SHP77 (cell line): ENCODE measurements around the gene RGS10.
"Not testable (repeated sequence)": the region's sequence is repeated elsewhere in the genome, so short reads cannot be mapped to it uniquely, and the experiment has no call there.

Experiments used
- DNase-seq, 2 experiments: peaks; one replicate each; lab custom pipeline; 2025; lab: John Stamatoyannopoulos, UW

The RGS10 gene

DNA sequence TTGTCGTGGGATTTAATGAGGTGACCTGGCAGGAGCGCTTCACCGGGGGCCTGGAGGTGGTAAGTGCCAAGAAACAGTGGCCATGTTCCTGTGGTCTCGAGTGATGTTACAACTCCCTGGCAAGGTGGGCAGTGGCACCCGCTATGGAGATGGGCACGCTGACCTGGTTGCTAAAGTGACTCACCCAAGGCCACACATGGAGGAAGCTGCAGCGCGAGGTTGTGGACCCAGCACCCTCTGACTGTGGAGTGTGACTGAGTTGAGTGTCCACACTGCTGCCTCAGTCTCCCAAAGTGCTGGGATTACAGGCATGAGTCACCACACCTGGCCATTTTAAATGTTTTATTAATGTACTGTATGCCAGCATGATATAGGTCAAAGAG lies 73.2 kb downstream of the RGS10 start:
- no peak for DNase-seq

DNA sequence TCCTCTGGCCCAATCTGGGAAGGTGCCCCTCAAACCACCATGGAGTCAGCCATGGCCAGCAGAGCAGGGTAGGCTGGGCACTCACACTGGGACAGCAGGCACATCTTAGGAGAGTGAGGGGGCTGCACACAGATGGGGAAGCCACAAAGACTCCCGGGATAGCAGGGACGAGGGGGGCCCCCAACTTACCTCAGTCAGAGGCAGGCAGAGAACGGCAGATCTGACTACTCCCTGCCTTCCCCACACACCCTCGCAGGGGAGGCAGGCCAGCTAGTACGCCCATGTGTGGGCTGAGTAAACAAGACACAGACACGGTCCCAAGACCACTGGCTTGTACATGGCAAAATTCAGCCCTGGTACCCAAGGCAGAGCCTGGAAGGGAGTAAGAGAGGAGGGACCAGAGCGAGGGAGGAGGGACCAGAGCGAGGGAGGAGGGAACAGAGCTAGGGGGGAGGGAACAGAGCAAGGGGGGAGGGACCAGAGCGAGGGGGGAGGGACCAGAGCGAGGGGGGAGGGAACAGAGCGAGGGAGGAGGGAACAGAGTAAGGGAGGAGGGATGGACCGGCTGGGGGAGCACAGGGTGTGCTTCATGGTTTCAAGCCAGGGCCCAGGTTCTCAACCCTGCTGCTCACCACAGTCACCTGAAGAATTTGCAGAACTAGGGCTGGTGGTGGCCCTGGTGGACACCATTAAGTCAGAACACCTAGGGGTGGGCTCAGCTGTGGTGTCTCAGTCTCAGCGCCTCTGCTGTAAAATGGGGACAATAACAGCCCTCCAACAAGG lies 73.8 kb downstream of the RGS10 start:
- DNase-seq, result no peak

DNA sequence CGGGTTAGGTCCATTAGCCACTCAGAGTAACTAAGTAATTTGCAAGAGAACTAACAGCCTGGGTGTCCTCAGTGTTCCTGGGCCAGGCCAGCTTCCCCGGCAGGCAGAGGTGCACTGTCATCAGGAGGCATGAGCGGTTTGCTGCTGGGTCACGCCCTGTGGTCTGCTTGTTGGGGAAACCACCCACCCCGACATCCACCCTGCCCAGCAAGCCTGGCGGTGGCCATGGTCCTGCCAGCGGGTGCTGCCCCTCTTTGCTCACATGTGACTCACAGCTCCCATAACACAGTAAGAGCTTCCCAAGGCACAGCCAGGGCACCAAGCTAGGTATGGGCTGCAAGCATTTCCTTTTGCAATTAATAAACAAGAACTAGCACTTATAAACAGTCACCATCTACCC lies 75.9 kb downstream of the RGS10 start:
- no peak for DNase-seq

DNA sequence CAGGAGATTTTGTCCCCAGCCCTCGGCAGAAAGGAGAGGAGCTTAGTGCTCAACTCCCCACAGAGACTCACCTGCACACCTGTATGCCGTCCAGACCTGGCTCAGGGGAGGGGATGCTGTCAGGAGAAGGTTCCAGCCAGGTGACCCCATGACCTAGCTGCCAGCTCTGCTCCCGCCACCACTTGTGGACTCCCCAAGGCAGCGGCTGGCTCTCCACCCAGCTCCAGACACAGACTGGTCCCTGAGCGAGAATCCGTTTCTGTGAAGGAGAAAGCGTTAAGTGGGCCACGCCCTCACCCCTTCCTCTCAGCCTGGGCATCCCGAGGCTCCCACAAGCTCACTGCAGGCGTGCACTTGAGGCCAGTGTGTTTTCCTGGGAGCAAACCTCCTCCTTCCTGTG lies 76.4 kb downstream of the RGS10 start:
- no peak for DNase-seq

DNA sequence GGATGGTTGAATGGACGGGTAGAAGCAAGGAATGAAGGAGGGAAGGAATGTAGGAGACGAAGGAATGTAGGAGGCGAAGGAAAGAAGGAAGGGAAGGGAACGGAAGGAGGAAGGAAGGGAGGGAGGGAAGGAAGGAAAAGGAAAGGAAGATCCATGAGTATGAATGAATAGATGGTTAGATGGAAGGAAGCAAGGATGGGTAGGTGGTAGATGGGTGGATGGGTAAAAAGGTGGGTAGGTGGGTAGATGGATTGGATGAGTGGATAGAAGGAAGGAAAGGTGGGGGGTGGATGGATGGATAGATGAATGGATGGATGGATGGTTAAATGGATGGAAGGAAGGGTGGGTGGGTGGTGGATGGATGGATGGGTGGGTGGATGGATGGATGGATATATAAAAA lies 77.4 kb downstream of the RGS10 start:
- DNase-seq, result no peak

DNA sequence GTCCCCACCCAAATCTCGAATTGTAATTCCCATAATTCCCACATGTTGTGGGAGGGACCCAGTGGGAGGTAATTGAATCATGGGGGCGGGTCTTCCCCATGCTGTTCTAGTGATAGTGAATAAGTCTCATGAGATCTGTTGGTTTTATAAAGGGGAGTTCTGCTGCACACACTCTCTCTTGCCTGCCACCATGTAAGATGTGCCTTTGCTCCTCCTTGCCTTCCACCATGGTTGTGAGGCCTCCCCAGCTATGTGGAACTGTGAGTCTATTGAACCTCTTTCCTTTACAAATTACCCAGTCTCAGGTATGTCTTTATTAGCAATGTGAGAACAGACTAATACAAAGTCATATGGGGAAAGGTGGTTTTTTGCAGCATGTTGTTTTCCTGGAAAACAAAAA lies 79.3 kb downstream of the RGS10 start:
- DNase-seq, result not testable (repeated sequence)

DNA sequence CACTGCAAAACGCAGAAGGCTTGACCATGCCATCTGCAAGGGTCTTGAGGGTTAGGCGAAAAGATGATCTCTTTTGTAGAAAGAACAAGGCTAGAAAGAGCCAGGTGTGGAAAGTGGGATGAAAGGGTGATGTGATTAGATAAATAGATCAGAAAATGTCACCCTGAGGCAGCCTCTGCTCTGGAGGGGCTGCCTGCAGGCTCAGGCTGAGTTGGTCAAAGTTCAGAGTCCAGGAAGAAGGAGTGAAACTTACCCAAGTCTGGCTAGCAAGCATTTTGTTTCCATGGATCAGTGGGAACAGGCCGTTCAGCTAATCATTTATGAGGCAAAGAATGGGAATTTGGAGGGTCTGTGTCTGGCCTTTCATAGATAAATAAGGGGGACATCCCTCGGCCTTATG lies 79.7 kb downstream of the RGS10 start:
- DNase-seq, result no peak

DNA sequence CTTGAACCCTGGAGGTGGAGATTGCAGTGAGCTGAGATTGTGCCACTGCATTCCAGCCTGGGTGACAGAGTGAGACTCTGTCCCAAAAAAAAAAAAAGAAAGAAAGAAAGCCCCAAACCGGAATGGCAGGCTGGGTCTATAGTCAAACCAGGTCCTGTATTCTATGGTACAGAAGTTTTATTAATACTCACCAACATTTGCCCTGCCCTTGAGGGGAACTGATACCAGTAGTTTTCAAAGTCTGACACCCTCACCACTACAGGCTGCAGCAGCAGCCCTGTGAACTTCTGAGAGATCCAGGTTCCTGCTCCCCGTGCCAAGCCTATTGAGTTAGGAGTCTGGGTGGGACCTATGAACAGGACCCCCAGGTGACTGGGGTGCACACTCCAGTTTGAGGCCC lies 80.6 kb downstream of the RGS10 start:
- no peak for DNase-seq

DNA sequence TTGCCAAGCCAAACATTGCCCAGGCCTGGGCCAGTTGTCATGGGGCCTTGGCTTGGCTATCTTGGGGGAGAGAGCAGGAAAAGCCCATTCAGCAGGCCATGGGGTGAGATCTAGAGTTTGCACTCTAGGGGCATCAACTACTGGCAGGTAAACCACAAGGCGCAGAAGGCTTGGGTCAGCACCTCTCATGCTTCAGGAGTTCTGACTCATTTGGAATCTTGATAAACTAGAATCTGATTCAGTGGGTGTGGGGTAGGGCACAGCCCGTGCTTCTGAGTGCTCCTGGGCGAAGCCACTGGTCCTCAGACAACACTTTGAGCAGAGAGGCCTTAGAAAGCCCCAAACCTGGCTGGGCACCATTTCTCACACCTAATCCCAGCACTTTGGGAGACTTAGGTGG lies 81.1 kb downstream of the RGS10 start:
- DNase-seq, result no peak

DNA sequence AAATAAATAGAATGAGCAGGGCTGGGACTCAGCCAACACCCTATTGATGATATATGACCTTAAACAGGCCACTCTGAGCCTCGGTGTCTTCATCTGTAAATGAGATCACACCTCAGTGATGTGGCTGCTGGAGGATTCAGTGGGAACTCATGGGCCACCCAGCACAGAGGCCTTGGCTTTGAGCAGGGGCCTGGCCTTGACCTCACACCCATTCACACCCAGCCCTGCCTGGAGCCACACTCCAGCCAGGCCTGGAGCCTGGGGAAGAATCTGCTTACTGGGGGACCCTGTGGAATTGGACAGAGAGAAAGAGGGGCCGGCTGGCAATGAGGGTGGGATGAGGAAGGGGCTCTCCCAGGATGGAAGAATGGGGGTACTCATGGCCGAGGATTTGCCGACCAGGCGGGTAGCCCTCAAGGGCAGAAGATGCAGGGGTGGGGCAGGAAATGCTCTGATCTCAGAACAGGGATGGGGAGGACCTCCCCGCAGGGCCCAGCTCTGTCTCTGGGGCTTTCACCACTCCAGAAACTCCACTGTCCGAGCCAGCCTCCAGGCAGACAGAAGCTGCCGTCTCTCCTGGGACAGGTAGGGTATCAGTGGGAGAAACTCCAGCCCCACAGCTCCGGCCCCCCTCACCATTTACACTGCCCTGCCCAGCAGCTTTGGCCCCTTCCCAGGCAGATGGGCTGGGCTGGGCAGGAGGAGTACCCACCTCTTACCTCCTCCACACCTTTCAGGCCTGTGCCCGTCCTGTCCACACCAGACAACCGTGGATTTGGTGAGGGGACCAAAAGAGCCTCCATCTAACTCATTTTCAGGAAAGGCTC lies 81.9 kb downstream of the RGS10 start:
- DNase-seq, result no peak

DNA sequence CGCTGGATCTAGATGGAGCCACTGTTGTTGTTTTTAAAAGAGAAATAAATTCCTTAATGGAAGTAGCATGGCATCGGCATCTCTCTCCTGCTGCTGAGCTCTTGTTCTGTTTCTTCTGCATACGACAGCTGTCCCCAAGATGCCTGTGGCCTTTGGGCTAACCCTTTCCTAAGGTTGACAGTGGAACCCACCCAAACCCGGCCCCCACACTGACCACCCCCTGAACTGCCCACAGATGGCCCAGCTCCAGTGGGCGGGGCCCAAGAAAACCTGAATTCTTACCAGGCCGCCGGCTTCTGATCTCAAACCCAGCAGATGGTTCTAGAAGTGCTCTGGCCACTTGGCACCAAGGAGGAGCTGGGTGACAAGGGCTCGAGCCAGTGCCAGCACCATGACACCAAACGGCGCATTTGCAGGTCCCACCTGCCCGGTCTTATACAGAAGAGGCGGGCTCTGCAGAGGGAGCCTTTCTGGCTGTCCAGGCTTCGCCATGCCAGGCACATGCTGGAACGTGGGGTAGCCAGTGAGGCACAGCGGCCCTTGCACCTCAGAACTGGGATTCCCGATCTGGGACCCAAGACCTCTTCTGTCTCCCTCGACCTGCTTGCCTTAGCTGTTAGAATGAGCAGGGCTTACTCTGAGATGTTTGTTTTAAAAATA lies 82.7 kb downstream of the RGS10 start:
- DNase-seq, result no peak

DNA sequence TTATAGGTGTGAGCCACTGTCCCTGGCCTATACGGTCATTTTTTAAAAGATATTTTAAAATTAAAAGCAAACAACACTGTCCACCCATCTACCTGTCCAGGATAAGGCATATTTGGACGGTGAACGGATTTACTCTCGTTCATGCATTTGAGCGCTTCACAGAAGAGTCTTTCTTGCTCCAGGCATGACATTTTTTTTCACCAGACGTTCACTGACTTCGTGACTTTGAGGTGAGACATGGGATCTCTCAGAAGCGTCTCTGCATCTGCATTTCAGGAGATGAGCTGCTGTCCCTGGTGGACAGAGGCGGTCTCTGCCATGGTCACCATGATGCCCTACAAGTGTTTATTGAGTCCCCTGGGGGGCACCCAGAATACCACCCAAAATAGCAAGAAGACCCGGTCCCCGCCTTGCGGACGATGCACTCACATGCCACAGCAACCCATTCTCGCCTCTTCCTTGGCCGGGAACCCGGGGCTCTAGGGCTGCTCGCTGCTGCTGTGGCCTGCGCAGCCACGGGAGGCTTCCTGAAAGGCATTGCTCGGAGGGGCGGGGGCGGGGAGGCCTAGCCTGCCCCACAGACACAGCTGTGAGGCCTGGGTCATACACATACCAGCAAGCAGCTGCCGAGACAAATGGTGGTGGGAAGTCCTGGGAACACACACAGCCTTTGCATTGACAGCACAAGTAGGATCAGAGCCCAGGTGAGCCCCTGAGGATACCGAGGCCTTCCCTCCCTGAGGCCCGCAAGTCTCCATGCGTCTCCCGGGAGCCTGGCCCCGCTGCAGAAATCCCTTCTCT lies 84.4 kb downstream of the RGS10 start:
- DNase-seq, result no peak

DNA sequence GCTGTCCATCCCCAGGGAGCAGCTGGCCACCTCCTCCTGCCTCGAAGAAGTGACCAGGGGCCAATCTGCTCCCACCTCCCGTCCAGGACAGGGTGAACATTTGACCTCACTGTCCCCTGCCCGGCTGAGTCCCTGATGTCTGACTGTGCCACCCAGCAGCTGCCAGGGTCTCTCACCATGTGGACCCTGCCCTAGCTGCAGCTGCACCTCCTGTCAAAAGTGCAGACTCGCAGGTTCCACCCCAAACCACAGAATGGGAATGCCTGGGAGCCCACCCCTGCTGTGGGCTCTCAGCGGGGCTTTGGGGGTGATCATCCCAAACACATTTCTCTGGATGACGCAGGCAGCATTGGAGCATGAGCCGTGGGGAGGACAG lies 86.1 kb downstream of the RGS10 start:
- DNase-seq, result no peak

DNA sequence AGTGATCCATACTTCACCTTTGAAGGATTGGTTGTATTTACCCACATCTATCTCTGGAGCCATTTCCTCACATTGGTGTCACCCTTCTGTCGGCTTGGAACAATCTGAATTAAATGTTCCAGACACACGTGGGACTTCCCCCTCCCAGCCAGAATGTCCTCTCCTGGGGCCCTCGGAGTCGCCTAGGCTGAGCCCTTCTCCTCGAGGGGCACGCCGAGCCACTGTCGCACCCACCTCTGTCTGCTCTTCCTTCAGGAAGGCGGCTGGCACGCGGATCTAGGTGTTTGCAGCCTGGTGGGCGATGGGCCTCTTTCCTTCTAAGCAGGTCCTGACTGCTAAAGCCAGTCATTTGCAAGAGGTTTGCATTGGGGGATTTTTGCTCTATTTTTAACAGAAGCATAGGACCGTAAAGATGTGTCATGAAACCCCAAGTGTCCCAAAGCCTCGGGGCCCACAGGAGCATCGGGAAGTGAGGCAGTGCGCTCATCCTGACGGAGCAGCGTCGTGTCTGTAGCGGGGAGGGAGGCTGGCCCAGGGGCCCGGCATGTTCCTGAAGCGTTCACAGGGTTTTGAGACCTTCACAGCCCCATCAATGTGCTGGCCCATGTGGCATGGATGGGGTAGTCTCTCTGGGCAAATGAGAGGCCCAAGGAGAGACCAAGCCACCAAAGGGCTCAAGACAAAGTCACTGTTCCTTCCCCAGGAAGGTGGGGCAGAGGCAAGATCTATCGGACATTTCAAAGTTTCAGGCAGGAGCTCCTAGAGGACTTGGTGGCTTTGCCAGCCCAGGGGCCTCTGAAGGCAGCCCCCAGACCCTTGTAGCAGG lies 86.7 kb downstream of the RGS10 start:
- DNase-seq, result no peak

DNA sequence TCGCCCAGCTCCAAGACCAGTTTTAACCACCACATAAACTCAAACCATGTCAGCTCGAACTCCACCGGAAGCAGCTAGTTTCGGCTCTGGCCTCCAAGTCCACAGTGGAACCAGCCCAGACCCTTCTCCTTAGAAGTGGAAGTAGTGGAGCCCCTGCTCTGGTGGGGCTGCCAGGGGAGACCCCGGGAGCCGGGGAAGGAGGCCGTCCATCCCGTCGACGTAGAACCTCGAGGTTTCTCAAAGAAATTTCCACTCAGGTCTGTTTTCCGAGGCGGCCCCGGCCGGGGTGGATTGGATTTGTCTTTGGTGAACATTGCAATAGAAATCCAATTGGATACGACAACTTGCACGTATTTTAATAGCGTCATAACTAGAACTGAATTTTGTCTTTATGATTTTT lies 87.5 kb downstream of the RGS10 start:
- no peak for DNase-seq

DNA sequence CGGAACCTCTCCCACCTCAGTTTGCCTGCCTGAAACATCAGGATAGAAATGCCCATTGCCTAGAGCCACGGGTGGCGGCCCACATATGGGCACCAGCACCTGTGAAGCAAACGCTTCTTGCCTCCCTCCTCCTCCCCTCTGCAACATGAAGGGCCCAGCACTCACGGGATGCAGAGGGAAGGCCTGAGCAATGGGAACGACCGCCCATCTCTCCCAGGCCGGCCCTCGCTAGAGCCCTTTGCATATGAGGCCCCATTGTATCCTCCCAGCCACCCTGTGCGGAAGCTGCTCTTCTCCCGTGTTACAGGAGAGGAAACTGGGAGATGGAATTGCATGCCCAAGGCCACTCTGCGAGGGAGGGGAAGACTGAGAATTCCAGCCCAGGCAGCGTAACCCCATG lies 88.2 kb downstream of the RGS10 start:
- DNase-seq, result no peak

DNA sequence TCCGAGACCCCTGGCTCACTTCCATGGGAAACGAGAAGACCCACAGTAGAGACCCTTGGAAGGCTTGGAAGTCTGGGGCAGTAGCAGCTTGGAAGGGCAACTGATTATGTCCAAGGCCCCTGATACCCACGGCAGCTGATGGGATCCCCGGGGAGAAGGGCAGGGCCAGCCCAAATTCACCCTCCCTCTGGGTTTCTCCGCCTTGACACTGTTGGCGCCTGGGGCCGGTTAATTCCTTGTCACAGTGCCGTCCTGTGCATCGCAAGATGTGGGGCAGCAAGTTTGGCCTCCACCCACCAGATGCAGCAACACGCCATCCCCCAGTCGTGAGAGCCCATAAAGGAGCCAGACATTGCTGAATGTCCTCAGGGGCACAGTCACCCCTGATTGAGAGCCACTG lies 89.2 kb downstream of the RGS10 start:
- DNase-seq, result no peak

DNA sequence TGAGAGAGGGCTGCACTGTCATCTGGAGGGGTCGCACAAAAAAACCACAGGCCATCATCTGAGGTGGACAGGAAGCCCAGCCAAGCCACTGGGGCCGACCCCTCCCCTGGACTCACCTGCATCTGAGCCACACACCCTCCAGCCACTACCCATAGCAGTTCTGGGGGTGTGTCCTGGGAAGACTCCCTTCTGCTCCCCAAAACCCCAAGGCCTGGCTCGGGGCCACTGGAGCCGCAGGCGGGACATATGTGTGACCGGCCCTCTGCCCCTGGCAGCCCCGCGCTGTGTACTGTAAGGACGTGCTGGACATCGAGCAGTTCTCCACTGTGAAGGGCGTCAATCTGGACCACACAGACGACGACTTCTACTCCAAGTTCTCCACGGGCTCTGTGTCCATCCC lies 90.1 kb downstream of the RGS10 start:
- no peak for DNase-seq

DNA sequence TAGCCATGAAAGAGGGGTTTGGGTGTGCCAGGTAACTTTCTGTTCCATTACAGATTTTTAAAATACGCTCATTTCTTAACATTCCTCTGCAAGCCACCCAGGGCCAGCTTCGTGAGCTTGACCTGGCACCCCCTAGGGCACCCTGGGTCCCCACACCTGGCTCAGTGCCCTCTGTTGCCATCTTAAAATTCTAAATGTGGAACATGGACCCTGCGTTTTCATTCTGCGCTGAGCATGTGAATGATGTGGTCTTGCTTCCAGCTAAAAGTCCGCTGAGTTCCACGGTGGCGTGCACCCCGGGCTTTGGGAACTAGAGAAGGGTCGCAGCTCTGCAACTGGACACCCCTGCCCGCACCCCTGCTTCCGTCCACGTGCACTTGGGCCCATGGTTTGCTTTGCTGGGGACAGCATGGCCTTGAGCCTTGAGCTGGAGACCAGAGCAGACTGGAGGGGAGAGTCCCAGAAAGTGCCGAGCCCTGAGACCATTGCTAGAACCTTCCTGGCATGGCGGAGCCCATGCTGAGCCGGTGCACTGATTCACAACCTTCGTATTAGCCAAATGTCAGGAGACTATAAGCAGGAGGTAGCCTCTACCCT lies 91.1 kb downstream of the RGS10 start:
- DNase-seq, result no peak

DNA sequence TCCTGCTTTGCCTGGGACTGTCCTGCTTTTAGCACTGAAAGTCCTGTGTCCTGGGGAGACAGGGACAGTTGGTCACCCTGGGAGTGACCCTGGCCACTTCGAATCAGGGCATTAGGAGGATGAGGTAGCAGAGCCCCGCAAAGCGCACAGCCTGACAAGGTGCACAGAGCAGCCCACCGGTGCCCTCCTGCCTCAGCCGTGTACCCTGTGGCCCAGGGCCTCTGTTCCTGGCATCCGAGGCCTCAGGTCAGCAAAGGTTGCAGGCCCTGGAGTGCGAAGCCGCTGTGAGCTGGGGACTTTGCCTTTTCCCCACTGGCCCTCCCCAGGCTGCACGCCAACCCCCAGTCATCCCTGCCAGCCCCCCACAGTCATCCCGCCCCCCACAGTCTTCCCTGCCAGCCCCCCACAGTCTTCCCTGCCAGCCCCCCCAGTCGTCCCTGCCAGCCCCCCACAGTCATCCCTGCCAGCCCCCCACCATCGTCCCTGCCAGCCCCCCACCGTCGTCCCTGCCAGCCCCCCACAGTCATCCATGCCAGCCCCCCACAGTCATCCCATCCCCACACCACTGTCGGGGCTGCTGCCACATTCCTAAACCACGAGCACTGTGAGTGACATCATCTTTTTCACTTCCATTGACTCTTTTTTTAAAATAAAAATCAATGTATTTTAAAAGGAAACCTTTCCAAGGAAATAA lies 91.8 kb downstream of the RGS10 start:
- DNase-seq, result no peak
